ENCODE data around the gene TGFBR3.

DNA sequence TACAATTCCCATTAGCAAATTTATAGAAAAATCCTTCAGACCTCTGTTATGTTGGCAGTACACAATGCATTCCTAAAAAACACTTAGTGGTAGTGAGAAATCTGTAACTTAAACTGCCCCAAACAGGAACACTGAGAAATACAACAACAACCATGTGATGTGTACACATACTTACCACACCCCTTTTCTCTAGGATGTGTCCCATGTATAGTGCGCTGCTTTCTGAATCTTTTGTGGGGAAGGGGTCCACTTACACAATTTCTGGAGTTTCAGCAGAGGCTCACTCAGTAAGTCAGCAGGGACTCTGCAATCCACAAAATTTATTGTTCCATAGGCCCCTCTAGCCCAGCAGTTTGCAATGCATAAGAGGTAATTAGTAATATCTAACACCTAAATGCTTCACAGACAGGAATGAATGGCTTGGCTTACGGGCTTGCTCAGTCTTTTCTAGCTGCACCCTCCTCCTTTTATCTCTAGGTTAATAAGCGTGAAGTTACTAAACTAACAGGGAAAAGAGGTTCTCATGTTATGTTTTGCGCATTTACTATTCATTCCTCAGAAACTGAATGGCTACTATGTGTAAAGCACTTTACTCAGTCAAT is 115.2 kb downstream of the TGFBR3 start:
- TF ChIP-seq POLR2A (IDR thresholded peaks at IDR 0.05; ENCODE audit: low read length), result no peak
- no peak for TF ChIP-seq GATA1 (IDR thresholded peaks at IDR 0.05; ENCODE audit: low read depth, low read length)

All from erythroblast (primary cell).